HG03108 (cell line): ENCODE data around the gene MAGEB1.

Experiments
- ATAC-seq: cut with Tn5 transposase; IDR thresholded peaks from one replicate; pipeline ENCODE4 v1.9.1; 2021; ENCODE audit warnings: moderate library complexity; ENCODE audit not compliant: unreplicated experiment

Gene MAGEB1, protein sequence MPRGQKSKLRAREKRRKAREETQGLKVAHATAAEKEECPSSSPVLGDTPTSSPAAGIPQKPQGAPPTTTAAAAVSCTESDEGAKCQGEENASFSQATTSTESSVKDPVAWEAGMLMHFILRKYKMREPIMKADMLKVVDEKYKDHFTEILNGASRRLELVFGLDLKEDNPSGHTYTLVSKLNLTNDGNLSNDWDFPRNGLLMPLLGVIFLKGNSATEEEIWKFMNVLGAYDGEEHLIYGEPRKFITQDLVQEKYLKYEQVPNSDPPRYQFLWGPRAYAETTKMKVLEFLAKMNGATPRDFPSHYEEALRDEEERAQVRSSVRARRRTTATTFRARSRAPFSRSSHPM

GRCh38 chrX:30246769-30247489, at the start of gene MAGEB1:
TSS of gene MAGEB1 (plus strand) at chrX:30247146. CDS start at chrX:30250494, 3,348 bp downstream.
- no peak for ATAC-seq

GRCh38 chrX:30212172-30212571, 34.8 kb upstream of the MAGEB1 start:
- no peak for ATAC-seq

- no peak for ATAC-seq
Measured at GRCh38 chrX:30215357-30215843, 31.5 kb upstream of the MAGEB1 start, which contains the start of gene MAGEB2. TSS of gene MAGEB2 (plus strand) at chrX:30215563. CDS start at chrX:30218581, 3,018 bp downstream.

GRCh38 chrX:30217465-30217864, 29.5 kb upstream of the MAGEB1 start:
- ATAC-seq, result no peak

DNA sequence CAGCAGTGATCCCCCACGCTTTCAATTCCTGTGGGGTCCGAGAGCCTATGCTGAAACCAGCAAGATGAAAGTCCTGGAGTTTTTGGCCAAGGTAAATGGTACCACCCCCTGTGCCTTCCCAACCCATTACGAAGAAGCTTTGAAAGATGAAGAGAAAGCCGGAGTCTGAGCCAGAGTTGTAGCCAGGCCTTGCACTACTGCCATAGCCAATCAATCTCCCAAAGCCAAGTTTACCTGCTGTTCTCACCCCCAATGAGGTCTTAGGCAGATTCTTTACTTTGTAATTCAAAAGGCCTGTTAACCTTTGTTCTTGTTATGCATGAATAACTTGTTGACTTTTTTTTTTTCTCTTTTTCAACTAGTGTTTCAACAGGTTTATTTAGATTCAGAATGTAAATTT, 27.6 kb upstream of the MAGEB1 start:
- no peak for ATAC-seq

GRCh38 chrX:30220661-30221060, 26.3 kb upstream of the MAGEB1 start:
- no peak for ATAC-seq

DNA sequence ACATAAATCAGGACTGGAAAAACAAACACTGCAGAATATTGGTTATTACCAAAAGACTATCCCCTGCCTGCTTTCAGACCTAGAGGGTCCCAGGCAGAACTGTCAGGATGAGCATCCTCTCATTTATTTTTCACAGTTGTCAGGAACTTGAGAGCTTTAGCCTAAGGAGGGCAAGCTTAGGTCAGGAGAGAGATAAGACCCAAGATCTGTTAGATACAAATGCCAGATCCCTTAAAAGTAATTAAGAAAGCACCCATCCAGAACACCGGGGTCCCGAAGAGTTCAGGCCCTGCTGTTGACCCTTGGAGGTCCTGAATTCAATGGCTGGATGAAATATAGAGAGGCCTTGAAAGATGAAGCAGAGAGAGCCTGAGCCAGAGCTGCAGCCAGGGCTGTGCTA, 22.4 kb upstream of the MAGEB1 start:
- no peak for ATAC-seq

- no peak for ATAC-seq
Measured at GRCh38 chrX:30228526-30228925, 18.4 kb upstream of the MAGEB1 start.

- ATAC-seq, result no peak
Measured at GRCh38 chrX:30230395-30230794, 16.6 kb upstream of the MAGEB1 start, which contains the start of gene MAGEB3. TSS of gene MAGEB3 (plus strand) at chrX:30230657. CDS start at chrX:30235925, 5,268 bp downstream.

DNA sequence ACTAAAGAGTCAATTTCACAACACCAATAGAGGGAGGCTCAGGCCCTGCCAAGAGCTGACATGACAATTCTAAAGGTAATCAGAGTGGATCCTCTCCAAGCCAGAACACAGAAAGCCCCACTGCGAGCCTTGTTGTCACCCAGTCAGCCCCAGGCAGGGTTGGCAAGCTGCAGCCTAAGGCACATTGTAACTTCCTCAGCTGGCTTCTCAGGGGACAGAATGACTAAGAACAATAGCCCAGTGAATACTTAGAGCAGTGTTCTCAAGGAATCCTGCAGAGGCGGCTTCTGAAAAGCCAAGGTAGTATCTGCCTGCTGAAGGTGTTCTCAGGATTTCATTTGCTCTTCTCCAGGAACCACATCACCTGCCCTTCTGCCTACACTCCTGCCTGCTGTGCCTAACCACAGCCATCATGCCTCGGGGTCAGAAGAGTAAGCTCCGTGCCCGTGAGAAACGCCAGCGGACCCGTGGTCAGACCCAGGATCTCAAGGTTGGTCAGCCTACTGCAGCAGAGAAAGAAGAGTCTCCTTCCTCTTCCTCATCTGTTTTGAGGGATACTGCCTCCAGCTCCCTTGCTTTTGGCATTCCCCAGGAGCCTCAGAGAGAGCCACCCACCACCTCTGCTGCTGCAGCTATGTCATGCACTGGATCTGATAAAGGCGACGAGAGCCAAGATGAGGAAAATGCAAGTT, 5.1 kb upstream of the MAGEB1 start, which contains the start of gene MAGEB4:
Gene MAGEB4 (plus strand): TSS at position 277 of the 692 bp plus-strand sequence. CDS start 136 bp downstream, at position 413.
- ATAC-seq, result no peak

DNA sequence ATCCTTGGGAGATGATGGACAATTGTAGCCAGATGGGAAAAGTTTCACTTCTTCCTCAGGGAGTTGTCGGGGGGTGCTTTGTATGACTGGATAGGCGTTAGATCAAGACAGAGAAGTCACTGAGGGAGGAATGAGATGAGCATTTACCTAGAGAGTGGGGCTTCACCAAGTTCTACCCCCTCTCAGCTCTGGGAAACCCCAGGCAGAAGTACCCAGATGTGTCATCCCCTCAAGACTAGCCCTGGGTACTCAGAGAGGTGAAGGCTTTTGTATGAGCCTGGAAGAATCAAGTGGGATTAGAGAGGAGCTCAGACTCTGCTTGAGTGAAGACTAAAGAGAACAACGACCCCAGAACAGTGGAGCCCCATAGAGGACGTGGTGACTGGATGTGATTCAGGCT, 1.9 kb downstream of the MAGEB1 start:
- ATAC-seq, result peak; percentile 50

- ATAC-seq, result no peak
Measured at GRCh38 chrX:30253257-30253656, 6.3 kb downstream of the MAGEB1 start.

DNA sequence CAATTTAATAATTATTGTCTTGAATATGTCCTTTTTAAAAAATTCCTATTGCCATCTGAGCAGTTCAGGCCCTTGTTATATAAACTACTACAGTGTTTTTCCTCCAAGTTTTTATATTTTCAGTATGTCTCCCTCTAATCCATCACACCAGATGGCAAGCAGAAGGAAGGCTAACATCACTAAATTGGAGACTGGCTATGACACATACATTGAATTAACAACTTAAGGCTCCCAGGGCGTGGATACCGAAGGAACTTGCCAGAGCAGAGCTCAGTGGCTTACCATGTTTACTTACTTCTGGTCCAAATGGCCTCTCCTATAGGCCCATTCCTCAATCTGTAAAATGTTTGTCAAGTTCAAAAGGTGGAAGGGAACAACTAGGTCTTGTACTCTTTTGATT, 13.0 kb downstream of the MAGEB1 start:
- no peak for ATAC-seq

- no peak for ATAC-seq
Measured at GRCh38 chrX:30261012-30261411, 14.1 kb downstream of the MAGEB1 start.

- no peak for ATAC-seq
Measured at GRCh38 chrX:30262763-30263162, 15.8 kb downstream of the MAGEB1 start.

DNA sequence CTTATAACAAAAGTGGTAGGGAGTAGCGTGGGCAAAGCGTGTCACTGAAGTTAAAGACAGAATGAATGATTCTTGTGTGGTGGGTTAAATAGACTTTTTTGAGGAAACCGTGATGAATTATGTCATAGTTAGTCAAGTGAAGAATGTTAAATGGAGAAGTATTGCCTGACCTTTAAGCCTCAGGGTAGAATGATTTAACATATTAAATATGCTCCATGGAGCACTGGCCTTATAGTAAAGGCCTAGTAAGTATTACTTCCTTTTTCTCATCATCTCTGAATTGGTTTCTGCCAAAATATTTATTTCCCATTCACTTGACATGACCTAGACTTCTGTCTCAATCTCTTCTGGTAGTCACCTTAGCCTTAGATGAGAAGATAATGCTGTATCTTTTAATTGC, 23.7 kb downstream of the MAGEB1 start:
- no peak for ATAC-seq

- no peak for ATAC-seq
Measured at GRCh38 chrX:30275498-30275897, 28.6 kb downstream of the MAGEB1 start.

DNA sequence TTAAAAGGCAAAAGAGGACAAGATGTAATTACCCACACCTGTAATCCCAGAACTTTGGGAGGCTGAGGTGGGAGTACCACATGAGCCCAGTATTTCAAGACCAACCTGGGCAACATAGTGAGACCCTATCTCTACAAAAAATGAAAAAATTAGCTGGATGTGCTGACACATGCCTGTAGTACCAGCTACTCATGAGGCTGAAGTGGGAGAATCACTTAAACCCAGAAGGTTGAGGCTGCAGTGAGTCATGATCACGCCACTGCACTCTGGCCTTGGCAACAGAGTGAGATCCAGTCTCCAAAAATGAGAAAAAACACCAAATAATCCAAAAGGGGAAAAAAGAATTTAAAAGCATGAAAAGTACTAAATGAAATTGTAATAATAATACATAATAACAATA, 31.4 kb downstream of the MAGEB1 start:
- ATAC-seq, result no peak

DNA sequence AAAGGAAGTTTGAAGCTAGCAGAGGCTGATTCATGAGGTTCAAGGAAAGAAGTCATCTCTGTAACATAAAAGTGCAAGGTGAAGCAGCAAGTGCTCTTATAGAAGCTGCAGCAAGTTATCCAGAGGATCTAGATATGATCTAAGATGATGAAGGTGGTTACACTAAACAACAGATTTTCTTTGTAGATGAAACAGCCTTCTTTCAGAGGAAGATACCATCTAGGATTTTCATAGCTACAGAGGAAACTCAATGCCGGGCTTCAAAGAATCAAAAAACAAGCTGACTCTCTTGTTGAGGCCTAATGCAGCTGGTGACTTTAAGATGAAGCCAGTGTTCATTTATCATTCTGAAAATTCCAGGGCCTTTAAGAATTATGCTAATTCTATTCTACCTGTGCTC, 33.5 kb downstream of the MAGEB1 start:
- no peak for ATAC-seq

GRCh38 chrX:30282527-30282926, 35.6 kb downstream of the MAGEB1 start:
- ATAC-seq, result no peak

GRCh38 chrX:30283456-30284200, 36.7 kb downstream of the MAGEB1 start:
- ATAC-seq, result no peak
